ENCODE measurements around the gene LGALS13.

- no peak for TF ChIP-seq POLR2A (IDR thresholded peaks at IDR 0.05)
- TF ChIP-seq CTCF (IDR thresholded peaks at IDR 0.05) = no peak
These were observed 14.3 kb upstream of the LGALS13 start for GRCh38 chr19:39588066-39588465.

Data from thyroid gland (tissue), 4 donors.